Stimulated activated naive CD8-positive, alpha-beta T cell treated with anti-CD3 and anti-CD28 coated beads, Interleukin-15, Interleukin-2, amounts not matched to agents 100 ng/mL and 50 ng/mL, for 24 hours (primary cell): Measurements from ENCODE around the gene AK6.
"Not testable (repeated sequence)": the region's sequence is repeated elsewhere in the genome, so short reads cannot be mapped to it uniquely, and the experiment has no call there.

Experiments
- H3K27ac Mint-ChIP-seq: one replicate; pipeline ENCODE4 v1.8.0; 2021; ENCODE audit warnings: mild to moderate bottlenecking, mixed read lengths
- H3K27me3 Mint-ChIP-seq: one replicate; pipeline ENCODE4 v1.8.0; 2021; ENCODE audit warnings: mixed read lengths
- H3K36me3 Mint-ChIP-seq: one replicate; pipeline ENCODE4 v1.8.0; 2021; ENCODE audit warnings: low read depth, mixed read lengths
- H3K4me1 Mint-ChIP-seq: one replicate; pipeline ENCODE4 v1.8.0; 2021; ENCODE audit warnings: low read depth, mixed read lengths
- H3K4me3 Mint-ChIP-seq: one replicate; pipeline ENCODE4 v1.8.0; 2021; ENCODE audit warnings: mild to moderate bottlenecking, mixed read lengths
- H3K9me3 Mint-ChIP-seq: one replicate; pipeline ENCODE4 v1.8.0; 2021; ENCODE audit warnings: mixed read lengths

AK6 gene

GRCh38 chr5:69369340-69370121 lies at the start of gene AK6, which contains the start of the genes RAD17 and TAF9:
Gene AK6, minus strand, starts transcription at chr5:69369520. Its CDS starts 30 bp downstream, at chr5:69369490.
Gene RAD17, plus strand, starts transcription at chr5:69369818. Its CDS starts 2,391 bp downstream, at chr5:69372209.
Gene TAF9, minus strand, starts transcription at chr5:69369520. Its CDS starts 3,783 bp downstream, at chr5:69365737.
- no peaks in the 10 kb centered on the region for H3K9me3 Mint-ChIP-seq
- peak within 1 kb of the TSS; percentile 97 for H3K27ac Mint-ChIP-seq
- H3K27me3 Mint-ChIP-seq, result no peaks in the 10 kb centered on the region
- peaks cover 39% of the 10 kb centered on the region for H3K36me3 Mint-ChIP-seq
- H3K4me1 Mint-ChIP-seq, result peaks cover 42% of the 10 kb centered on the region
- peak within 1 kb of the TSS; percentile 96 for H3K4me3 Mint-ChIP-seq

- Mint-ChIP-seq H3K4me3 (no peak overlapping the region), H3K27ac (no peak overlapping the region), H3K27me3 (no peaks in the 10 kb centered on the region), H3K4me1 (peaks cover 11% of the 10 kb centered on the region), H3K36me3 (peaks cover 14% of the 10 kb centered on the region), H3K9me3 (no peaks in the 10 kb centered on the region)
Measured at GRCh38 chr5:69418554-69418953, 49.2 kb upstream of the AK6 start.

GRCh38 chr5:69416699-69417098 lies 47.4 kb upstream of the AK6 start:
- Mint-ChIP-seq H3K27ac (no peak overlapping the region), H3K4me3 (no peak overlapping the region)

GRCh38 chr5:69416180-69416579 lies 46.9 kb upstream of the AK6 start:
- Mint-ChIP-seq H3K27ac (no peak overlapping the region), H3K4me1 (peaks cover 11% of the 10 kb centered on the region), H3K9me3 (no peaks in the 10 kb centered on the region), H3K36me3 (peaks cover 21% of the 10 kb centered on the region), H3K4me3 (peak overlapping the region; percentile 50), H3K27me3 (no peaks in the 10 kb centered on the region)

More at GRCh38 chr5:69416699-69417098, 47.4 kb upstream of the AK6 start:
- Mint-ChIP-seq H3K36me3 (peaks cover 16% of the 10 kb centered on the region), H3K9me3 (no peaks in the 10 kb centered on the region), H3K4me1 (peaks cover 11% of the 10 kb centered on the region), H3K27me3 (no peaks in the 10 kb centered on the region)

- H3K4me3 Mint-ChIP-seq, result peak overlapping the region; percentile 50
- H3K27me3 Mint-ChIP-seq, result no peaks in the 10 kb centered on the region
- no peaks in the 10 kb centered on the region for H3K9me3 Mint-ChIP-seq
- peaks cover 21% of the 10 kb centered on the region for H3K36me3 Mint-ChIP-seq
- no peak overlapping the region for H3K27ac Mint-ChIP-seq
- peaks cover 11% of the 10 kb centered on the region for H3K4me1 Mint-ChIP-seq
Measured at GRCh38 chr5:69415584-69415958, 46.3 kb upstream of the AK6 start.

GRCh38 chr5:69414885-69415583 lies 45.7 kb upstream of the AK6 start, which contains the start of gene MARVELD2:
Gene MARVELD2, plus strand, starts transcription at chr5:69415116. Its CDS starts 4,270 bp downstream, at chr5:69419386.
- no peaks in the 10 kb centered on the region for H3K9me3 Mint-ChIP-seq
- H3K27me3 Mint-ChIP-seq, result no peaks in the 10 kb centered on the region
- H3K36me3 Mint-ChIP-seq, result peaks cover 21% of the 10 kb centered on the region
- peak within 1 kb of the TSS; percentile 12 for H3K27ac Mint-ChIP-seq
- H3K4me3 Mint-ChIP-seq, result peak within 1 kb of the TSS; percentile 66
- peaks cover 11% of the 10 kb centered on the region for H3K4me1 Mint-ChIP-seq

GRCh38 chr5:69404659-69405330 lies 35.5 kb upstream of the AK6 start:
- Mint-ChIP-seq H3K27ac (no peak overlapping the region), H3K27me3 (no peaks in the 10 kb centered on the region), H3K4me3 (no peak overlapping the region), H3K9me3 (no peaks in the 10 kb centered on the region), H3K36me3 (peaks cover 43% of the 10 kb centered on the region), H3K4me1 (no peaks in the 10 kb centered on the region)

GRCh38 chr5:69378376-69378775 lies 9.1 kb upstream of the AK6 start:
- Mint-ChIP-seq H3K27me3 (no peaks in the 10 kb centered on the region), H3K27ac (no peak overlapping the region), H3K36me3 (peaks cover 38% of the 10 kb centered on the region), H3K4me3 (no peak overlapping the region), H3K9me3 (no peaks in the 10 kb centered on the region), H3K4me1 (no peaks in the 10 kb centered on the region)

GRCh38 chr5:69374911-69375446 lies 5.7 kb upstream of the AK6 start:
- Mint-ChIP-seq H3K27me3 (no peaks in the 10 kb centered on the region), H3K27ac (no peak overlapping the region), H3K9me3 (no peaks in the 10 kb centered on the region), H3K36me3 (peaks cover 24% of the 10 kb centered on the region), H3K4me1 (peaks cover 14% of the 10 kb centered on the region), H3K4me3 (no peak overlapping the region)

- H3K36me3 Mint-ChIP-seq, result peaks cover 34% of the 10 kb centered on the region
- H3K4me1 Mint-ChIP-seq, result peaks cover 24% of the 10 kb centered on the region
- no peak overlapping the region for H3K4me3 Mint-ChIP-seq
Measured at GRCh38 chr5:69372394-69372793, 3.1 kb upstream of the AK6 start.

GRCh38 chr5:69370335-69370734 lies 1.0 kb upstream of the AK6 start:
- peak overlapping the region; percentile 96 for H3K4me3 Mint-ChIP-seq
- H3K36me3 Mint-ChIP-seq, result peaks cover 31% of the 10 kb centered on the region
- not testable (repeated sequence) for H3K9me3 Mint-ChIP-seq, H3K27me3 Mint-ChIP-seq
- H3K27ac Mint-ChIP-seq, result peak overlapping the region; percentile 94
- peaks cover 34% of the 10 kb centered on the region for H3K4me1 Mint-ChIP-seq

More at GRCh38 chr5:69372394-69372793, 3.1 kb upstream of the AK6 start:
- no peaks in the 10 kb centered on the region for H3K27me3 Mint-ChIP-seq
- H3K27ac Mint-ChIP-seq, result no peak overlapping the region
- H3K9me3 Mint-ChIP-seq, result no peaks in the 10 kb centered on the region

- H3K36me3 Mint-ChIP-seq, result peaks cover 37% of the 10 kb centered on the region
- H3K4me1 Mint-ChIP-seq, result peaks cover 42% of the 10 kb centered on the region
- H3K27me3 Mint-ChIP-seq, result no peaks in the 10 kb centered on the region
- H3K27ac Mint-ChIP-seq, result peak overlapping the region; percentile 97
- peak overlapping the region; percentile 96 for H3K4me3 Mint-ChIP-seq
- no peaks in the 10 kb centered on the region for H3K9me3 Mint-ChIP-seq
Measured at GRCh38 chr5:69368458-69369339, 621 bp downstream of the AK6 start.

- H3K27me3 Mint-ChIP-seq, result no peaks in the 10 kb centered on the region
- H3K4me1 Mint-ChIP-seq, result peaks cover 39% of the 10 kb centered on the region
- H3K27ac Mint-ChIP-seq, result peak overlapping the region; percentile 97
- H3K4me3 Mint-ChIP-seq, result peak overlapping the region; percentile 96
- H3K9me3 Mint-ChIP-seq, result no peaks in the 10 kb centered on the region
- peaks cover 42% of the 10 kb centered on the region for H3K36me3 Mint-ChIP-seq
Measured at GRCh38 chr5:69367697-69368279, 1.5 kb downstream of the AK6 start.
